CD14-positive monocyte (primary cell): Measurements from ENCODE around the gene DMRT1. TPM values are rescaled to one million over a fixed set of nuclear protein-coding genes. Genes with fewer than 3 reads are reported as not detected.

Experiments
- DNase-seq, 3 donors: peaks; one replicate each; pipeline ENCODE4 v3.0.0-alpha.2; 2011 to 2022
- H2AFZ ChIP-seq: 2 replicates; pipeline ENCODE4 v1.6.0; 2012; ENCODE audit warnings: mild to moderate bottlenecking, low read depth, low read length, inconsistent platforms; ENCODE audit not compliant: insufficient read depth, poor library complexity, severe bottlenecking
- H3K27ac ChIP-seq, 2 donors: 1 replicate in 1 of 2; 2 replicates in 1 of 2; pipeline ENCODE4 v1.5.1; 2012 to 2013; ENCODE audit warnings: low read length in 2 of 2, control low read depth in 1 of 2, inconsistent platforms in 1 of 2, low read depth in 1 of 2, mild to moderate bottlenecking in 1 of 2
- H3K27me3 ChIP-seq, 2 donors: one replicate each; pipeline versions ENCODE4 v1.6.0 to v1.6.1; 2011 to 2013; ENCODE audit warnings: low read length in 2 of 2; ENCODE audit not compliant: control insufficient read depth in 2 of 2, insufficient read depth in 2 of 2
- H3K36me3 ChIP-seq, 2 donors: replicated peaks in 1 of 2; 1 replicate in 1 of 2; 2 replicates in 1 of 2; pipeline versions ENCODE4 v1.5.1 to v1.6.1; 2012 to 2013; ENCODE audit warnings: low read length in 2 of 2, control low read depth in 1 of 2, inconsistent platforms in 1 of 2, mild to moderate bottlenecking in 1 of 2; ENCODE audit not compliant: insufficient read depth in 2 of 2, control insufficient read depth in 1 of 2
- H3K4me1 ChIP-seq, 2 donors: 1 replicate in 1 of 2; 2 replicates in 1 of 2; pipeline versions ENCODE4 v1.5.1 to v1.6.1; 2012 to 2013; ENCODE audit warnings: low read length in 2 of 2, control low read depth in 1 of 2, inconsistent platforms in 1 of 2, mild to moderate bottlenecking in 1 of 2, moderate library complexity in 1 of 2; ENCODE audit not compliant: insufficient read depth in 2 of 2, control insufficient read depth in 1 of 2
- H3K4me2 ChIP-seq: replicated peaks from 2 replicates; pipeline ENCODE3; 2012; ENCODE audit warnings: low read length, moderate library complexity, mild to moderate bottlenecking; ENCODE audit not compliant: poor library complexity, severe bottlenecking; ENCODE audit errors: extremely low read depth
- H3K4me3 ChIP-seq, 3 experiments: fragments of 200-600 bp in 1 of 3; sonication (generic) in 1 of 3; replicated peaks in 1 of 3; 1 replicate in 2 of 3; 2 replicates in 1 of 3; pipeline ENCODE4 v1.5.1; 2011 to 2013; ENCODE audit warnings: low read length in 3 of 3, mild to moderate bottlenecking in 3 of 3, control low read depth in 2 of 3, low read depth in 2 of 3, inconsistent platforms in 1 of 3, moderate library complexity in 1 of 3
- H3K79me2 ChIP-seq: 2 replicates; pipeline ENCODE4 v1.6.0; 2012; ENCODE audit warnings: mild to moderate bottlenecking, control low read depth, inconsistent platforms, low read length, moderate library complexity; ENCODE audit not compliant: insufficient read depth
- H3K9ac ChIP-seq: 2 replicates; pipeline ENCODE4 v1.6.0; 2017; ENCODE audit warnings: low read length, mild to moderate bottlenecking; ENCODE audit not compliant: insufficient read depth, poor library complexity, severe bottlenecking
- H3K9me3 ChIP-seq, 2 donors: replicated peaks in 1 of 2; 1 replicate in 1 of 2; 2 replicates in 1 of 2; pipeline versions ENCODE4 v1.5.1 to v1.6.1; 2012 to 2013; ENCODE audit warnings: low read length in 2 of 2, control low read depth in 1 of 2; ENCODE audit not compliant: control insufficient read depth in 1 of 2, insufficient read depth in 1 of 2
- H4K20me1 ChIP-seq: 2 replicates; pipeline ENCODE4 v1.6.0; 2012; ENCODE audit warnings: mild to moderate bottlenecking, low read length, control low read depth, moderate library complexity; ENCODE audit not compliant: insufficient read depth
- H3K27ac Mint-ChIP-seq, 7 donors: one replicate each; pipeline ENCODE4 v1.8.0; 2020; ENCODE audit warnings: mild to moderate bottlenecking in 7 of 7, mixed read lengths in 7 of 7, moderate library complexity in 6 of 7, inconsistent platforms in 2 of 7
- H3K27me3 Mint-ChIP-seq, 3 donors: one replicate each; pipeline ENCODE4 v1.8.0; 2021 to 2022; ENCODE audit warnings: low read depth in 3 of 3, mild to moderate bottlenecking in 3 of 3, mixed read lengths in 3 of 3, moderate library complexity in 3 of 3, inconsistent platforms in 1 of 3
- H3K36me3 Mint-ChIP-seq, 2 donors: one replicate each; pipeline ENCODE4 v1.8.0; 2020; ENCODE audit warnings: mixed read lengths in 2 of 2, inconsistent platforms in 1 of 2, mild to moderate bottlenecking in 1 of 2
- H3K4me1 Mint-ChIP-seq: one replicate; pipeline ENCODE4 v1.8.0; 2020; ENCODE audit warnings: mild to moderate bottlenecking, mixed read lengths
- H3K4me3 Mint-ChIP-seq, 2 donors: one replicate each; pipeline ENCODE4 v1.8.0; 2020; ENCODE audit warnings: mild to moderate bottlenecking in 2 of 2, mixed read lengths in 2 of 2, moderate library complexity in 1 of 2
- H3K9me3 Mint-ChIP-seq, 7 donors: one replicate each; pipeline ENCODE4 v1.8.0; 2020 to 2022; ENCODE audit warnings: mixed read lengths in 7 of 7, mild to moderate bottlenecking in 6 of 7, moderate library complexity in 6 of 7, inconsistent platforms in 2 of 7
- CTCF ChIP-seq: fragments of 200-600 bp; IDR thresholded peaks from one replicate; pipeline ENCODE4 v1.8.0; 2022; ENCODE audit warnings: antibody characterized with exemption, mild to moderate bottlenecking
- WGBS: methylation state at CpG from one replicate; pipeline ENCODE4 v1.1.5; 2013; ENCODE audit warnings: missing lambda C conversion rate; ENCODE audit not compliant: insufficient coverage; 5-methylcytosine and 5-hydroxymethylcytosine counted together
- intact Hi-C, 2 donors: fragments of 100-400 bp; cut with micrococcal nuclease; formaldehyde crosslinking; loops; one replicate each; pipeline versions ENCODE4 v1.15.0 to v1.15.1; 2023
- polyA plus RNA-seq, 3 donors: library from polyadenylated mRNA; depleted of rRNA in 1 of 3; unstranded in 2 of 3; stranded (reverse) in 1 of 3; fragments of 300-500 nt in 2 of 3; fragments of >200 nt in 1 of 3; fragmentation: Illumina TruSeq in 2 of 3; gene quantifications; 1 replicate in 2 of 3; 2 replicates in 1 of 3; pipeline ENCODE4 v1.2.3, GENCODE V29; 2012 to 2021

Gene DMRT1
- polyA plus RNA-seq, 3 donors, result not detected

GRCh38 chr9:875119-875962 is 33.8 kb downstream of the DMRT1 start:
- DNase-seq, result no peak
- intact Hi-C loops, result no loop called here
- Histone ChIP-seq H3K4me3 (no peak overlapping the region), H2AFZ (no peak overlapping the region), H4K20me1 (no peaks in the 10 kb centered on the region), H3K9ac (no peak overlapping the region), H3K9me3 (no peaks in the 10 kb centered on the region), H3K79me2 (no peaks in the 10 kb centered on the region), H3K4me1 (no peaks in the 10 kb centered on the region), H3K27me3 (peaks cover 13 to 16% of the 10 kb centered on the region in 2 donors), H3K4me2 (no peak overlapping the region), H3K36me3 (no peaks in the 10 kb centered on the region), H3K27ac (no peak overlapping the region)
- no peaks in the 10 kb centered on the region for H3K4me1 Mint-ChIP-seq
- peaks cover 12 to 24% (median 13%) of the 10 kb centered on the region in 3 donors for H3K27me3 Mint-ChIP-seq
- 81% methylated on average over 3 of the region's 10 CpGs for WGBS
- TF ChIP-seq CTCF, result no peak
- no peak overlapping the region for H3K27ac Mint-ChIP-seq
- H3K4me3 Mint-ChIP-seq, result no peak overlapping the region
- H3K36me3 Mint-ChIP-seq, result no peaks in the 10 kb centered on the region
- peaks cover 0 to 2% (median 0%) of the 10 kb centered on the region in 7 donors for H3K9me3 Mint-ChIP-seq

GRCh38 chr9:876425-876824 is 34.9 kb downstream of the DMRT1 start:
- H3K9me3 ChIP-seq, result no peaks in the 10 kb centered on the region
- WGBS, result 94% methylated on average over 2 of the region's 4 CpGs
- Mint-ChIP-seq H3K27ac (no peak overlapping the region), H3K4me1 (no peaks in the 10 kb centered on the region), H3K36me3 (no peaks in the 10 kb centered on the region), H3K27me3 (peaks cover 17 to 33% (median 23%) of the 10 kb centered on the region in 3 donors), H3K9me3 (peaks cover 0 to 2% (median 0%) of the 10 kb centered on the region in 7 donors), H3K4me3 (no peak overlapping the region)
- no peaks in the 10 kb centered on the region for H4K20me1 ChIP-seq
- H3K4me2 ChIP-seq, result no peak overlapping the region
- H2AFZ ChIP-seq, result no peak overlapping the region
- no peak overlapping the region for H3K27ac ChIP-seq
- H3K4me1 ChIP-seq, result no peaks in the 10 kb centered on the region
- H3K79me2 ChIP-seq, result no peaks in the 10 kb centered on the region
- no peak overlapping the region for H3K4me3 ChIP-seq
- no peak overlapping the region for H3K9ac ChIP-seq
- no peaks in the 10 kb centered on the region for H3K36me3 ChIP-seq
- TF ChIP-seq CTCF, result no peak
- no peak for DNase-seq
- H3K27me3 ChIP-seq, result peaks cover 13 to 23% of the 10 kb centered on the region in 2 donors
- intact Hi-C loops, result no loop called here
